Peyer's patch (tissue), 4 donors: ENCODE data around the gene FSTL1. TPM values are rescaled to one million over a fixed set of nuclear protein-coding genes. Genes with fewer than 3 reads are reported as not detected.
A peak's percentile ranks its signal among the peaks of the same experiment; 100 is the strongest.

ENCODE experiments used
- DNase-seq, 3 donors: peaks; one replicate each; pipeline ENCODE4 v3.0.0-alpha.2; 2017 to 2019
- H3K27ac ChIP-seq, 4 donors: fragments of 200-600 bp; sonication (generic); one replicate each; pipeline ENCODE4 v1.5.1; 2016 to 2019
- H3K27me3 ChIP-seq, 2 donors: fragments of 200-600 bp; sonication (generic); one replicate each; pipeline ENCODE4 v1.5.1; 2019
- H3K36me3 ChIP-seq, 3 donors: fragments of 200-600 bp; sonication (generic); one replicate each; pipeline ENCODE4 v1.5.1; 2016 to 2019
- H3K4me1 ChIP-seq, 4 donors: fragments of 200-600 bp; sonication (generic); one replicate each; pipeline ENCODE4 v1.5.1; 2016 to 2019
- H3K4me3 ChIP-seq, 4 donors: fragments of 200-600 bp; sonication (generic); 1 replicate in 3 of 4; 2 replicates in 1 of 4; pipeline ENCODE4 v1.5.1; 2016 to 2019; ENCODE audit warnings: mild to moderate bottlenecking in 1 of 4
- H3K9me3 ChIP-seq, 4 donors: fragments of 200-600 bp; sonication (generic); one replicate each; pipeline ENCODE4 v1.5.1; 2016 to 2019; ENCODE audit warnings: mild to moderate bottlenecking in 1 of 4
- POLR2A ChIP-seq, 2 donors: fragments of 450-650 bp; IDR thresholded peaks; one replicate each; pipeline ENCODE4 v1.5.1; 2017; ENCODE audit warnings: antibody characterized with exemption in 2 of 2, mild to moderate bottlenecking in 2 of 2, moderate library complexity in 2 of 2
- total RNA-seq, 4 donors: library from RNA; depleted of rRNA; stranded (reverse); fragments of >200 nt; gene quantifications; one replicate each; pipeline ENCODE4 v1.1.0, GENCODE V29; 2016
- TF ChIP-seq, protein P1 (sequence below), 6 experiments: fragments of 450-650 bp in 4 of 6; fragments of 200-600 bp in 2 of 6; sonication (generic) in 1 of 6; IDR thresholded peaks; one replicate each; pipeline ENCODE4 v1.5.1; 2017 to 2019; ENCODE audit warnings: antibody characterized with exemption in 6 of 6, mild to moderate bottlenecking in 3 of 6, moderate library complexity in 1 of 6

The FSTL1 gene
- total RNA-seq, 4 donors from 2014 or later = 22.2 to 84.2 (median 59.8) TPM

DNA sequence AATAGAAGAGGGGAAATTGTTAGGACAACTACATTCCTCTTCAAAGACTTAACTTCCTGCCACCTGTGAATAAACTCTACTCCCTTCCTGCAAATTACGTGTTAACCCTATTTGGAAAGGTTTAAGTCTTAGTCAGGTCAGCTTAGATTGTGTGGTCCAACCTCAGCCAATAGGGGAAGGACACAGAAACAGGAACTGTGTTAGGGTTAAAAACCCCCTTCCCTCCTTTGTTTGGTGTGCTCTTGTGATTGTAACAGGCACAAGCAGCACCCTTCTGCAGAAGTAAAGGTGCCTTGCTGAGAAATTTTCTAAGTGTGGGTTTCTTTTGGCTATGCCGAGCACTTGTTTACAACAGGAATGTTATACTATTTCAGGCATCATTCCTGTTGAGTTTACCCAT, 45.0 kb upstream of the FSTL1 start:
- TF ChIP-seq, protein P1, sequence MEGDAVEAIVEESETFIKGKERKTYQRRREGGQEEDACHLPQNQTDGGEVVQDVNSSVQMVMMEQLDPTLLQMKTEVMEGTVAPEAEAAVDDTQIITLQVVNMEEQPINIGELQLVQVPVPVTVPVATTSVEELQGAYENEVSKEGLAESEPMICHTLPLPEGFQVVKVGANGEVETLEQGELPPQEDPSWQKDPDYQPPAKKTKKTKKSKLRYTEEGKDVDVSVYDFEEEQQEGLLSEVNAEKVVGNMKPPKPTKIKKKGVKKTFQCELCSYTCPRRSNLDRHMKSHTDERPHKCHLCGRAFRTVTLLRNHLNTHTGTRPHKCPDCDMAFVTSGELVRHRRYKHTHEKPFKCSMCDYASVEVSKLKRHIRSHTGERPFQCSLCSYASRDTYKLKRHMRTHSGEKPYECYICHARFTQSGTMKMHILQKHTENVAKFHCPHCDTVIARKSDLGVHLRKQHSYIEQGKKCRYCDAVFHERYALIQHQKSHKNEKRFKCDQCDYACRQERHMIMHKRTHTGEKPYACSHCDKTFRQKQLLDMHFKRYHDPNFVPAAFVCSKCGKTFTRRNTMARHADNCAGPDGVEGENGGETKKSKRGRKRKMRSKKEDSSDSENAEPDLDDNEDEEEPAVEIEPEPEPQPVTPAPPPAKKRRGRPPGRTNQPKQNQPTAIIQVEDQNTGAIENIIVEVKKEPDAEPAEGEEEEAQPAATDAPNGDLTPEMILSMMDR (IDR thresholded peaks at IDR 0.05) = no peak
- TF ChIP-seq POLR2A (IDR thresholded peaks at IDR 0.05) = no peak
- peak overlapping the region in 1 of 4 donors; percentile 10 for H3K27ac ChIP-seq
- H3K9me3 ChIP-seq = peaks cover 0 to 7% (median 0%) of the 10 kb centered on the region in 4 donors
- H3K4me3 ChIP-seq = no peak overlapping the region
- no peaks in the 10 kb centered on the region for H3K27me3 ChIP-seq
- H3K36me3 ChIP-seq = no peaks in the 10 kb centered on the region
- DNase-seq = no peak
- H3K4me1 ChIP-seq = no peaks in the 10 kb centered on the region

DNA sequence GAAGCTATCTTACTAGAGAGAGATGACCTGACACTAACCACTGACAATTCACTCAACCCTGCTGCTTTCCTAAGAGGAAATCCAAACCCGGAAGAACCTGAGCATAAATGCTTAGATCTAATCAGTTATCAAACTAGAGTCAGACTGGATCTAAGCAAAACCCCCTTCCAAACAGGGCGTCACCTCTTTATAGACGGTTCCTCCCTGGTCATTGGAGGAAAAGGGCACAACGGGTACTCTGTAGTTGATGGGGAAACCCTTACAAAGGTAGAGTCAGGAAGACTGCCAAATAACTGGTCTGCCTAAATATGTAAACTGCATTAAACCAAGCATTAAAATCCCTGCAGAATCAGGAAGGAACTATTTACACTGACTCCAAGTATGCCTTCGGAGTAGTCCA, 41.3 kb upstream of the FSTL1 start:
- TF ChIP-seq, protein P1 (IDR thresholded peaks at IDR 0.05) = no peak
- TF ChIP-seq POLR2A (IDR thresholded peaks at IDR 0.05) = no peak
- Histone ChIP-seq H3K4me1 (no peaks in the 10 kb centered on the region), H3K27me3 (no peaks in the 10 kb centered on the region), H3K9me3 (peaks cover 0 to 7% (median 0%) of the 10 kb centered on the region in 4 donors), H3K36me3 (no peaks in the 10 kb centered on the region), H3K27ac (no peak overlapping the region), H3K4me3 (no peak overlapping the region)
- DNase-seq = no peak

DNA sequence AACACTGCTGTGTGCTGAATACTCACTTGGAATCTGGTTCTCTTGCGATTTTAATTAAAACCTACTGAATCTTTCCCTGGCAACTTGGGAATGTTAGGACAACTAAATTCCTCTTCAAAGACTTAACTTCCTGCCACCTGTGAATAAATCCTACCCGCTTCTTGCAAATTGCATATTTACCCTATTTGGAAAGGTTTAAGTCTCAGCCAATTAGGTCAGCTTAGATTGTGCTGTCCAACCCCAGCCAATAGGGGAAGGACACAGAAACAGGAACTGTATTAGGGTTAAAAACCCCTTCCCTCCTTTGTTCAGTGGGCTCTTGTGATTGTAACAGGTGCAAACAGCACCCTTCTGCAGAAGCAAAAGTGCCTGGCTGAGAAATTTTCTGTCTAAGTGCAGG, 38.6 kb upstream of the FSTL1 start:
- Histone ChIP-seq H3K36me3 (no peaks in the 10 kb centered on the region), H3K27me3 (no peaks in the 10 kb centered on the region), H3K27ac (no peak overlapping the region), H3K4me3 (no peak overlapping the region), H3K9me3 (no peaks in the 10 kb centered on the region), H3K4me1 (no peaks in the 10 kb centered on the region)
- no peak for TF ChIP-seq POLR2A (IDR thresholded peaks at IDR 0.05)
- TF ChIP-seq, protein P1 (IDR thresholded peaks at IDR 0.05) = no peak
- DNase-seq = no peak

- H3K9me3 ChIP-seq = no peaks in the 10 kb centered on the region
Measured at GRCh38 chr3:120488296-120488695, 37.5 kb upstream of the FSTL1 start.

GRCh38 chr3:120487191-120487650, 36.4 kb upstream of the FSTL1 start:
- Histone ChIP-seq H3K4me3 (no peak overlapping the region), H3K27me3 (no peaks in the 10 kb centered on the region), H3K36me3 (no peaks in the 10 kb centered on the region), H3K9me3 (no peaks in the 10 kb centered on the region), H3K4me1 (no peaks in the 10 kb centered on the region), H3K27ac (peak overlapping the region in 1 of 4 donors; percentile 17)
- TF ChIP-seq, protein P1 (IDR thresholded peaks at IDR 0.05) = no peak
- TF ChIP-seq POLR2A (IDR thresholded peaks at IDR 0.05) = no peak
- DNase-seq = no peak

More at GRCh38 chr3:120488296-120488695, 37.5 kb upstream of the FSTL1 start:
- H3K36me3 ChIP-seq = no peaks in the 10 kb centered on the region
- H3K27me3 ChIP-seq = no peaks in the 10 kb centered on the region
- no peaks in the 10 kb centered on the region for H3K4me1 ChIP-seq
- DNase-seq = no peak
- TF ChIP-seq, protein P1 (IDR thresholded peaks at IDR 0.05) = no peak
- TF ChIP-seq POLR2A (IDR thresholded peaks at IDR 0.05) = no peak
- H3K27ac ChIP-seq = no peak overlapping the region
- H3K4me3 ChIP-seq = no peak overlapping the region

- no peak for TF ChIP-seq POLR2A (IDR thresholded peaks at IDR 0.05)
- TF ChIP-seq, protein P1 (IDR thresholded peaks at IDR 0.05) = no peak
- no peak for DNase-seq
- no peaks in the 10 kb centered on the region for H3K4me1 ChIP-seq
- no peaks in the 10 kb centered on the region for H3K27me3 ChIP-seq
- H3K36me3 ChIP-seq = no peaks in the 10 kb centered on the region
- H3K4me3 ChIP-seq = no peak overlapping the region
- H3K27ac ChIP-seq = no peak overlapping the region
- no peaks in the 10 kb centered on the region for H3K9me3 ChIP-seq
Measured at GRCh38 chr3:120481081-120481480, 30.3 kb upstream of the FSTL1 start.
